Lower leg skin (tissue), 3 donors: ENCODE data around the gene SASH1.

Experiments
- POLR2A ChIP-seq, 2 donors: fragments of 450-650 bp; IDR thresholded peaks; one replicate each; pipeline ENCODE4 v1.6.1; 2016 to 2017; ENCODE audit warnings: antibody characterized with exemption in 2 of 2, mild to moderate bottlenecking in 1 of 2, moderate library complexity in 1 of 2
- TF ChIP-seq, protein P1 (sequence below), 3 donors: fragments of 450-650 bp; IDR thresholded peaks; one replicate each; pipeline ENCODE4 v1.5.1; 2016; ENCODE audit warnings: antibody characterized with exemption in 3 of 3, mild to moderate bottlenecking in 3 of 3, moderate library complexity in 2 of 3

DNA sequence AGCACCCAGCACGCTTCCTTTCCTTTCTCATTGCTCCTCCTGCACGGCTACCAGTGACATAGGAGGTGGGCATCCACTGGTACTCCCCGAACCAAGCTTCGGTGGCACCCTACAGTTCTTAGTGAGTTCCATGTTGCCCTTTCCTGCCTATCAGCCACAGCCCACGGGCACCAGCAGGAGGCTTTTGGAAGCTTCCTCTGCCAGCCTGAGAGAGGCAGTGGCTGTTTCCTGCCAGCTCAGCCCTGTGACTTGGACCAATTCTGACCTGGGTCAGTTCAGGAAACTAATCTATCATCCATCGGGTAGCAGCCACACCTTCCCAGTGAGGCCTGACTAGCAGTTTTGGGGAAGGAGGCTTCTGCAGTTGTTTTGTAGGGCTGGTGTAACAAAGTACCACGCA is 227.8 kb downstream of the SASH1 start:
- TF ChIP-seq, protein P1, sequence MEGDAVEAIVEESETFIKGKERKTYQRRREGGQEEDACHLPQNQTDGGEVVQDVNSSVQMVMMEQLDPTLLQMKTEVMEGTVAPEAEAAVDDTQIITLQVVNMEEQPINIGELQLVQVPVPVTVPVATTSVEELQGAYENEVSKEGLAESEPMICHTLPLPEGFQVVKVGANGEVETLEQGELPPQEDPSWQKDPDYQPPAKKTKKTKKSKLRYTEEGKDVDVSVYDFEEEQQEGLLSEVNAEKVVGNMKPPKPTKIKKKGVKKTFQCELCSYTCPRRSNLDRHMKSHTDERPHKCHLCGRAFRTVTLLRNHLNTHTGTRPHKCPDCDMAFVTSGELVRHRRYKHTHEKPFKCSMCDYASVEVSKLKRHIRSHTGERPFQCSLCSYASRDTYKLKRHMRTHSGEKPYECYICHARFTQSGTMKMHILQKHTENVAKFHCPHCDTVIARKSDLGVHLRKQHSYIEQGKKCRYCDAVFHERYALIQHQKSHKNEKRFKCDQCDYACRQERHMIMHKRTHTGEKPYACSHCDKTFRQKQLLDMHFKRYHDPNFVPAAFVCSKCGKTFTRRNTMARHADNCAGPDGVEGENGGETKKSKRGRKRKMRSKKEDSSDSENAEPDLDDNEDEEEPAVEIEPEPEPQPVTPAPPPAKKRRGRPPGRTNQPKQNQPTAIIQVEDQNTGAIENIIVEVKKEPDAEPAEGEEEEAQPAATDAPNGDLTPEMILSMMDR (IDR thresholded peaks at IDR 0.05): no peak
- TF ChIP-seq POLR2A (IDR thresholded peaks at IDR 0.05): no peak
